Vagina (tissue), 2 donors: ENCODE results near the gene DEAF1.

Experiments used
- POLR2A ChIP-seq, 2 donors: fragments of 450-650 bp; IDR thresholded peaks; one replicate each; pipeline ENCODE4 v1.6.1; 2017; ENCODE audit warnings: antibody characterized with exemption in 2 of 2, mild to moderate bottlenecking in 2 of 2, moderate library complexity in 2 of 2
- TF ChIP-seq, protein P1 (sequence below), 3 experiments: fragments of 450-650 bp in 2 of 3; fragments of 200-600 bp in 1 of 3; sonication (generic) in 1 of 3; IDR thresholded peaks; one replicate each; pipeline ENCODE4 v1.5.1; 2017 to 2019; ENCODE audit warnings: antibody characterized with exemption in 3 of 3, mild to moderate bottlenecking in 2 of 3, moderate library complexity in 2 of 3

- TF ChIP-seq, protein P1, sequence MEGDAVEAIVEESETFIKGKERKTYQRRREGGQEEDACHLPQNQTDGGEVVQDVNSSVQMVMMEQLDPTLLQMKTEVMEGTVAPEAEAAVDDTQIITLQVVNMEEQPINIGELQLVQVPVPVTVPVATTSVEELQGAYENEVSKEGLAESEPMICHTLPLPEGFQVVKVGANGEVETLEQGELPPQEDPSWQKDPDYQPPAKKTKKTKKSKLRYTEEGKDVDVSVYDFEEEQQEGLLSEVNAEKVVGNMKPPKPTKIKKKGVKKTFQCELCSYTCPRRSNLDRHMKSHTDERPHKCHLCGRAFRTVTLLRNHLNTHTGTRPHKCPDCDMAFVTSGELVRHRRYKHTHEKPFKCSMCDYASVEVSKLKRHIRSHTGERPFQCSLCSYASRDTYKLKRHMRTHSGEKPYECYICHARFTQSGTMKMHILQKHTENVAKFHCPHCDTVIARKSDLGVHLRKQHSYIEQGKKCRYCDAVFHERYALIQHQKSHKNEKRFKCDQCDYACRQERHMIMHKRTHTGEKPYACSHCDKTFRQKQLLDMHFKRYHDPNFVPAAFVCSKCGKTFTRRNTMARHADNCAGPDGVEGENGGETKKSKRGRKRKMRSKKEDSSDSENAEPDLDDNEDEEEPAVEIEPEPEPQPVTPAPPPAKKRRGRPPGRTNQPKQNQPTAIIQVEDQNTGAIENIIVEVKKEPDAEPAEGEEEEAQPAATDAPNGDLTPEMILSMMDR (IDR thresholded peaks at IDR 0.05) = no peak
- TF ChIP-seq POLR2A (IDR thresholded peaks at IDR 0.05) = no peak
Observed at GRCh38 chr11:680476-680875, 14.5 kb downstream of the DEAF1 start.
